OCI-LY3 (cell line): ENCODE results near the gene SCAMP5.

Experiments
- H2AFZ ChIP-seq: fragments of 200-600, 300-600 bp; shearing (Covaris generic); 2 replicates; pipeline ENCODE4 v1.6.0; 2014; ENCODE audit warnings: antibody characterized with exemption, low read depth, low read length
- H3K27ac ChIP-seq: fragments of 200-600, 300-600 bp; sonication (generic); 2 replicates; pipeline ENCODE4 v1.5.1; 2014; ENCODE audit warnings: mild to moderate bottlenecking, low read length, moderate library complexity, mixed read lengths
- H3K27me3 ChIP-seq: fragments of 200-600, 300-600 bp; sonication (generic); 2 replicates; pipeline ENCODE4 v1.6.1; 2014; ENCODE audit warnings: low read depth, low read length, mixed read lengths
- H3K36me3 ChIP-seq: fragments of 200-600, 300-600 bp; sonication (generic); replicated peaks from 2 replicates; pipeline ENCODE3; 2014; ENCODE audit warnings: low read depth, low read length, mixed read lengths
- H3K4me1 ChIP-seq: fragments of 300-600, 200-600 bp; sonication (generic); 2 replicates; pipeline ENCODE4 v1.6.1; 2014; ENCODE audit warnings: low read length, mixed read lengths
- H3K4me2 ChIP-seq: fragments of 200-600, 300-600 bp; sonication (generic); 2 replicates; pipeline ENCODE4 v1.6.1; 2014; ENCODE audit warnings: low read length, mixed read lengths
- H3K4me3 ChIP-seq: fragments of 300-600, 200-600 bp; sonication (generic); 2 replicates; pipeline ENCODE4 v1.5.1; 2014; ENCODE audit warnings: antibody characterized with exemption, mild to moderate bottlenecking, low read length, moderate library complexity
- H3K79me2 ChIP-seq: fragments of 300-600, 200-600 bp; shearing (Covaris generic); 2 replicates; pipeline ENCODE4 v1.6.1; 2014; ENCODE audit warnings: mild to moderate bottlenecking, low read length, mixed read lengths
- H3K9ac ChIP-seq: fragments of 300-600, 200-600 bp; shearing (Covaris generic); 2 replicates; pipeline ENCODE4 v1.6.0; 2014; ENCODE audit warnings: mild to moderate bottlenecking, low read length, moderate library complexity
- H3K9me3 ChIP-seq: fragments of 200-600, 300-600 bp; shearing (Covaris generic); 2 replicates; pipeline ENCODE4 v1.6.1; 2014; ENCODE audit warnings: low read length, mixed read lengths; ENCODE audit not compliant: insufficient read depth
- H4K20me1 ChIP-seq: fragments of 200-600, 300-600 bp; sonication (generic); 2 replicates; pipeline ENCODE4 v1.6.1; 2016; ENCODE audit warnings: low read length, mixed read lengths; ENCODE audit not compliant: insufficient read depth
- CTCF ChIP-seq: fragments of 200-600, 300-600 bp; sonication (generic); IDR thresholded peaks from 2 replicates; pipeline ENCODE4 v1.5.1; 2014; ENCODE audit warnings: antibody characterized with exemption, low read length, low read depth
- EZH2phosphoT487 ChIP-seq: fragments of 200-600 bp; shearing (Covaris generic); IDR thresholded peaks from 2 replicates; pipeline ENCODE4 v1.6.1; 2018; ENCODE audit warnings: antibody characterized with exemption, mixed run types, low read depth

The SCAMP5 gene

GRCh38 chr15:74957476-74958035 lies 37.8 kb upstream of the SCAMP5 start:
- Histone ChIP-seq H3K27ac (no peak overlapping the region), H4K20me1 (no peaks in the 10 kb centered on the region), H3K4me2 (no peak overlapping the region), H2AFZ (no peak overlapping the region), H3K4me1 (no peaks in the 10 kb centered on the region), H3K27me3 (peaks cover 18% of the 10 kb centered on the region), H3K9ac (no peak overlapping the region), H3K79me2 (no peaks in the 10 kb centered on the region), H3K36me3 (no peaks in the 10 kb centered on the region), H3K9me3 (no peaks in the 10 kb centered on the region), H3K4me3 (no peak overlapping the region)
- no peak for TF ChIP-seq EZH2phosphoT487
- TF ChIP-seq CTCF, result no peak

- no peak overlapping the region for H3K9ac ChIP-seq
- no peak overlapping the region for H2AFZ ChIP-seq
- no peak overlapping the region for H3K4me3 ChIP-seq
- no peaks in the 10 kb centered on the region for H3K79me2 ChIP-seq
- no peaks in the 10 kb centered on the region for H3K36me3 ChIP-seq
- H3K9me3 ChIP-seq, result no peaks in the 10 kb centered on the region
- TF ChIP-seq EZH2phosphoT487 (no peak), CTCF (no peak)
- H3K27me3 ChIP-seq, result peaks cover 22% of the 10 kb centered on the region
- H3K27ac ChIP-seq, result no peak overlapping the region
- H4K20me1 ChIP-seq, result no peaks in the 10 kb centered on the region
- H3K4me1 ChIP-seq, result no peaks in the 10 kb centered on the region
- H3K4me2 ChIP-seq, result no peak overlapping the region
Observed at GRCh38 chr15:74958320-74958907, 36.9 kb upstream of the SCAMP5 start.

- no peaks in the 10 kb centered on the region for H3K4me1 ChIP-seq
Observed at GRCh38 chr15:74958908-74959585, 36.3 kb upstream of the SCAMP5 start.

More at GRCh38 chr15:74958908-74959585, 36.3 kb upstream of the SCAMP5 start:
- no peaks in the 10 kb centered on the region for H3K79me2 ChIP-seq
- no peak overlapping the region for H3K27ac ChIP-seq
- peaks cover 23% of the 10 kb centered on the region for H3K27me3 ChIP-seq
- H3K4me2 ChIP-seq, result no peak overlapping the region
- no peaks in the 10 kb centered on the region for H4K20me1 ChIP-seq
- no peak overlapping the region for H3K9ac ChIP-seq
- no peak overlapping the region for H3K4me3 ChIP-seq
- no peaks in the 10 kb centered on the region for H3K9me3 ChIP-seq
- H2AFZ ChIP-seq, result no peak overlapping the region
- no peaks in the 10 kb centered on the region for H3K36me3 ChIP-seq
- TF ChIP-seq EZH2phosphoT487 (no peak), CTCF (no peak)
